ENCODE data around the gene SP5. TPM values are rescaled to one million over a fixed set of nuclear protein-coding genes. Genes with fewer than 3 reads are reported as not detected.

The SP5 gene
- total and polyA plus RNA-seq, 9 of the 15 experiments (the other 6 are each of a cell fraction or from before 2014, with no cell fraction given): 0.03 to 1.7 (median 0.16) TPM; not detected in 1

DNA sequence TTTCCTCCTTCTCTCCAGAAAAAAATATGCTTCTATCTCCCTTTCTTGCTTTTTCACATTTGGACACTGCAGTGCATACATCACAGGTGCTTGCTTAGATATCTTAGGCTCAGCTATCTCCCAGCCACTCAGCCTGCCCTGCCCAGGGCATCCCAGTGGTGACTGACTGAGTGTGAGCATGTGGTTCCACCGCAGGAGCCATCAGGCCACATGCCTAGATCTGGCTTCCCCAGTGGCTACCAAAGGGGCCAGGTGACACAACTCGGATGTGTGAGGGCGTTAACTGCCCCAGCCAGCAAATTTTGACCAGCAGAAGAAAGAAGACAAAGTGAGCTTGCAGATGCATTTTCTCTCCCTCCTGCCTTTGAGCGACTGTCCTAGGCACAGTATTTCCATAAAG, 25.5 kb downstream of the SP5 start (continued):
- TF ChIP-seq, protein P1, sequence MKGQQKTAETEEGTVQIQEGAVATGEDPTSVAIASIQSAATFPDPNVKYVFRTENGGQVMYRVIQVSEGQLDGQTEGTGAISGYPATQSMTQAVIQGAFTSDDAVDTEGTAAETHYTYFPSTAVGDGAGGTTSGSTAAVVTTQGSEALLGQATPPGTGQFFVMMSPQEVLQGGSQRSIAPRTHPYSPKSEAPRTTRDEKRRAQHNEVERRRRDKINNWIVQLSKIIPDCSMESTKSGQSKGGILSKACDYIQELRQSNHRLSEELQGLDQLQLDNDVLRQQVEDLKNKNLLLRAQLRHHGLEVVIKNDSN (CRISPR knock-in tag; IDR thresholded peaks at IDR 0.05): peak; percentile 88
- no peak for TF ChIP-seq CBX1 (IDR thresholded peaks at IDR 0.05; ENCODE audit: low read depth)
- TF ChIP-seq BRCA1 (IDR thresholded peaks at IDR 0.05): no peak
- no peak for TF ChIP-seq BRCA1 (CRISPR knock-in tag; IDR thresholded peaks at IDR 0.05)
- no peak for TF ChIP-seq NR3C1 (CRISPR knock-in tag; IDR thresholded peaks at IDR 0.05)
- no peak for TF ChIP-seq EP400 (IDR thresholded peaks at IDR 0.05)
- TF ChIP-seq SREBF1 (IDR thresholded peaks at IDR 0.05; ENCODE audit: borderline replicate concordance, low read depth, low read length): no peak
- TF ChIP-seq, protein P2, sequence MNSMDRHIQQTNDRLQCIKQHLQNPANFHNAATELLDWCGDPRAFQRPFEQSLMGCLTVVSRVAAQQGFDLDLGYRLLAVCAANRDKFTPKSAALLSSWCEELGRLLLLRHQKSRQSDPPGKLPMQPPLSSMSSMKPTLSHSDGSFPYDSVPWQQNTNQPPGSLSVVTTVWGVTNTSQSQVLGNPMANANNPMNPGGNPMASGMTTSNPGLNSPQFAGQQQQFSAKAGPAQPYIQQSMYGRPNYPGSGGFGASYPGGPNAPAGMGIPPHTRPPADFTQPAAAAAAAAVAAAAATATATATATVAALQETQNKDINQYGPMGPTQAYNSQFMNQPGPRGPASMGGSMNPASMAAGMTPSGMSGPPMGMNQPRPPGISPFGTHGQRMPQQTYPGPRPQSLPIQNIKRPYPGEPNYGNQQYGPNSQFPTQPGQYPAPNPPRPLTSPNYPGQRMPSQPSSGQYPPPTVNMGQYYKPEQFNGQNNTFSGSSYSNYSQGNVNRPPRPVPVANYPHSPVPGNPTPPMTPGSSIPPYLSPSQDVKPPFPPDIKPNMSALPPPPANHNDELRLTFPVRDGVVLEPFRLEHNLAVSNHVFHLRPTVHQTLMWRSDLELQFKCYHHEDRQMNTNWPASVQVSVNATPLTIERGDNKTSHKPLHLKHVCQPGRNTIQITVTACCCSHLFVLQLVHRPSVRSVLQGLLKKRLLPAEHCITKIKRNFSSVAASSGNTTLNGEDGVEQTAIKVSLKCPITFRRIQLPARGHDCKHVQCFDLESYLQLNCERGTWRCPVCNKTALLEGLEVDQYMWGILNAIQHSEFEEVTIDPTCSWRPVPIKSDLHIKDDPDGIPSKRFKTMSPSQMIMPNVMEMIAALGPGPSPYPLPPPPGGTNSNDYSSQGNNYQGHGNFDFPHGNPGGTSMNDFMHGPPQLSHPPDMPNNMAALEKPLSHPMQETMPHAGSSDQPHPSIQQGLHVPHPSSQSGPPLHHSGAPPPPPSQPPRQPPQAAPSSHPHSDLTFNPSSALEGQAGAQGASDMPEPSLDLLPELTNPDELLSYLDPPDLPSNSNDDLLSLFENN (IDR thresholded peaks at IDR 0.05; ENCODE audit: low read depth in 2 of 2, low read length in 2 of 2): no peak
- TF ChIP-seq, protein P3, sequence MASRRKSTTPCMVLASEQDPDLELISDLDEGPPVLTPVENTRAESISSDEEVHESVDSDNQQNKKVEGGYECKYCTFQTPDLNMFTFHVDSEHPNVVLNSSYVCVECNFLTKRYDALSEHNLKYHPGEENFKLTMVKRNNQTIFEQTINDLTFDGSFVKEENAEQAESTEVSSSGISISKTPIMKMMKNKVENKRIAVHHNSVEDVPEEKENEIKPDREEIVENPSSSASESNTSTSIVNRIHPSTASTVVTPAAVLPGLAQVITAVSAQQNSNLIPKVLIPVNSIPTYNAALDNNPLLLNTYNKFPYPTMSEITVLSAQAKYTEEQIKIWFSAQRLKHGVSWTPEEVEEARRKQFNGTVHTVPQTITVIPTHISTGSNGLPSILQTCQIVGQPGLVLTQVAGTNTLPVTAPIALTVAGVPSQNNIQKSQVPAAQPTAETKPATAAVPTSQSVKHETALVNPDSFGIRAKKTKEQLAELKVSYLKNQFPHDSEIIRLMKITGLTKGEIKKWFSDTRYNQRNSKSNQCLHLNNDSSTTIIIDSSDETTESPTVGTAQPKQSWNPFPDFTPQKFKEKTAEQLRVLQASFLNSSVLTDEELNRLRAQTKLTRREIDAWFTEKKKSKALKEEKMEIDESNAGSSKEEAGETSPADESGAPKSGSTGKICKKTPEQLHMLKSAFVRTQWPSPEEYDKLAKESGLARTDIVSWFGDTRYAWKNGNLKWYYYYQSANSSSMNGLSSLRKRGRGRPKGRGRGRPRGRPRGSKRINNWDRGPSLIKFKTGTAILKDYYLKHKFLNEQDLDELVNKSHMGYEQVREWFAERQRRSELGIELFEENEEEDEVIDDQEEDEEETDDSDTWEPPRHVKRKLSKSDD (conservative IDR thresholded peaks at IDR 0.05; ENCODE audit: low read length): no peak
- no peak for TF ChIP-seq TBP (optimal IDR thresholded peaks at IDR 0.05; ENCODE audit: low read depth, low read length)
- TF ChIP-seq TEAD4 (IDR thresholded peaks at IDR 0.05; ENCODE audit: low read length): peak; percentile 75
- TF ChIP-seq TEAD4 (CRISPR knock-in tag; IDR thresholded peaks at IDR 0.05; ENCODE audit: borderline replicate concordance): no peak
- TF ChIP-seq, protein P4, sequence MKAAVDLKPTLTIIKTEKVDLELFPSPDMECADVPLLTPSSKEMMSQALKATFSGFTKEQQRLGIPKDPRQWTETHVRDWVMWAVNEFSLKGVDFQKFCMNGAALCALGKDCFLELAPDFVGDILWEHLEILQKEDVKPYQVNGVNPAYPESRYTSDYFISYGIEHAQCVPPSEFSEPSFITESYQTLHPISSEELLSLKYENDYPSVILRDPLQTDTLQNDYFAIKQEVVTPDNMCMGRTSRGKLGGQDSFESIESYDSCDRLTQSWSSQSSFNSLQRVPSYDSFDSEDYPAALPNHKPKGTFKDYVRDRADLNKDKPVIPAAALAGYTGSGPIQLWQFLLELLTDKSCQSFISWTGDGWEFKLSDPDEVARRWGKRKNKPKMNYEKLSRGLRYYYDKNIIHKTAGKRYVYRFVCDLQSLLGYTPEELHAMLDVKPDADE (conservative IDR thresholded peaks at IDR 0.05; ENCODE audit: control insufficient read depth, low read depth, low read length): no peak
- TF ChIP-seq NCOA2 (IDR thresholded peaks at IDR 0.05; ENCODE audit: partially characterized antibody in 2 of 2): no peak
- no peak for TF ChIP-seq HNRNPH1 (optimal IDR thresholded peaks at IDR 0.05; ENCODE audit: low read depth, low read length)
- TF ChIP-seq, protein P5, sequence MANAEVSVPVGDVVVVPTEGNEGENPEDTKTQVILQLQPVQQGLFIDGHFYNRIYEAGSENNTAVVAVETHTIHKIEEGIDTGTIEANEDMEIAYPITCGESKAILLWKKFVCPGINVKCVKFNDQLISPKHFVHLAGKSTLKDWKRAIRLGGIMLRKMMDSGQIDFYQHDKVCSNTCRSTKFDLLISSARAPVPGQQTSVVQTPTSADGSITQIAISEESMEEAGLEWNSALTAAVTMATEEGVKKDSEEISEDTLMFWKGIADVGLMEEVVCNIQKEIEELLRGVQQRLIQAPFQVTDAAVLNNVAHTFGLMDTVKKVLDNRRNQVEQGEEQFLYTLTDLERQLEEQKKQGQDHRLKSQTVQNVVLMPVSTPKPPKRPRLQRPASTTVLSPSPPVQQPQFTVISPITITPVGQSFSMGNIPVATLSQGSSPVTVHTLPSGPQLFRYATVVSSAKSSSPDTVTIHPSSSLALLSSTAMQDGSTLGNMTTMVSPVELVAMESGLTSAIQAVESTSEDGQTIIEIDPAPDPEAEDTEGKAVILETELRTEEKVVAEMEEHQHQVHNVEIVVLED (CRISPR knock-in tag; IDR thresholded peaks at IDR 0.05): no peak
- no peak for TF ChIP-seq BRD9 (IDR thresholded peaks at IDR 0.05; ENCODE audit: low read depth, partially characterized antibody)
- no peak for TF ChIP-seq RFX7 (CRISPR knock-in tag; IDR thresholded peaks at IDR 0.05)
- TF ChIP-seq MAZ (CRISPR knock-in tag; conservative IDR thresholded peaks at IDR 0.05 in 1 of 2, IDR thresholded peaks at IDR 0.05 in 1 of 2): no peak
- TF ChIP-seq NFATC3 (IDR thresholded peaks at IDR 0.05): no peak
